ENCODE results near the gene SLC9A7.

The SLC9A7 gene

GRCh38 chrX:46649421-46650260 is 109.3 kb downstream of the SLC9A7 start:
- no peak for TF ChIP-seq CTCF (IDR thresholded peaks at IDR 0.05; ENCODE audit: insufficient read depth, missing control alignments)
- no peak for DNase-seq (ENCODE audit: insufficient read length, low spot score)
- FAIRE-seq = no peak

DNA sequence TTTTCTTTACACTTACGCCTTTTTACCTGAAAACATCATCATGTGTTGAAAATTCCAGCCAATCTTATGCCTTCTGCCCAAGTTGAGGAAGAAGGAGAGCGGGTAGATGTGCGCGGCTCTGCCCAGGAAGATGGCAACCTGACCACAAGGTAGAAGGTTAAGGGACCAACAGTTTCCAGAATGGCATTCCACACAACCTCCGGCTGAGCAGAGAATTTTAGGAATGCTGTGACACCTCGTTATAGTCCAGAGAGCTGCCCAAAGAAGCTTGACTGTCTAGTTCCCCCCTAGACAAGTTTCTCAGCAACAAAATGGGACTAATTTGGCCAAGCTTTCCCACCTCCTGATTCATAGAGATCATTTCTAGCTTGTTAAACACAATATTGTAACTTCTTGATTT is 110.3 kb downstream of the SLC9A7 start:
- no peak for TF ChIP-seq CTCF (IDR thresholded peaks at IDR 0.05; ENCODE audit: insufficient read depth, missing control alignments)
- FAIRE-seq = no peak
- no peak for DNase-seq (ENCODE audit: insufficient read length, low spot score)

- FAIRE-seq = no peak
- no peak for TF ChIP-seq CTCF (IDR thresholded peaks at IDR 0.05; ENCODE audit: insufficient read depth, missing control alignments)
- no peak for DNase-seq (ENCODE audit: insufficient read length, low spot score)
Observed at GRCh38 chrX:46647251-46647650, 111.7 kb downstream of the SLC9A7 start.

- TF ChIP-seq CTCF (IDR thresholded peaks at IDR 0.05; ENCODE audit: insufficient read depth, missing control alignments) = no peak
- FAIRE-seq (no peak), DNase-seq (ENCODE audit: insufficient read length, low spot score) (no peak)
Observed at GRCh38 chrX:46645614-46646013, 113.3 kb downstream of the SLC9A7 start.

GRCh38 chrX:46643636-46644035 is 115.3 kb downstream of the SLC9A7 start:
- no peak for TF ChIP-seq CTCF (IDR thresholded peaks at IDR 0.05; ENCODE audit: insufficient read depth, missing control alignments)
- FAIRE-seq (no peak), DNase-seq (ENCODE audit: insufficient read length, low spot score) (no peak)

- FAIRE-seq = no peak
- no peak for TF ChIP-seq CTCF (IDR thresholded peaks at IDR 0.05; ENCODE audit: insufficient read depth, missing control alignments)
- DNase-seq (ENCODE audit: insufficient read length, low spot score) = no peak
Observed at GRCh38 chrX:46642145-46642544, 116.8 kb downstream of the SLC9A7 start.

GRCh38 chrX:46637938-46638337 is 121.0 kb downstream of the SLC9A7 start:
- no peak for TF ChIP-seq CTCF (IDR thresholded peaks at IDR 0.05; ENCODE audit: insufficient read depth, missing control alignments)
- no peak for FAIRE-seq
- no peak for DNase-seq (ENCODE audit: insufficient read length, low spot score)
